ENCODE results near the gene LRRC30.
A peak's percentile ranks its signal among the peaks of the same experiment; 100 is the strongest.
"Not testable (repeated sequence)": the region's sequence is repeated elsewhere in the genome, so short reads cannot be mapped to it uniquely, and the experiment has no call there.

Gene LRRC30

GRCh38 chr18:7230626-7231349 lies at the start of gene LRRC30:
Gene LRRC30 (plus strand): TSS chr18:7231089. CDS start chr18:7231139, 50 bp downstream.
- no peak for DNase-seq (ENCODE audit: low read depth)

DNA sequence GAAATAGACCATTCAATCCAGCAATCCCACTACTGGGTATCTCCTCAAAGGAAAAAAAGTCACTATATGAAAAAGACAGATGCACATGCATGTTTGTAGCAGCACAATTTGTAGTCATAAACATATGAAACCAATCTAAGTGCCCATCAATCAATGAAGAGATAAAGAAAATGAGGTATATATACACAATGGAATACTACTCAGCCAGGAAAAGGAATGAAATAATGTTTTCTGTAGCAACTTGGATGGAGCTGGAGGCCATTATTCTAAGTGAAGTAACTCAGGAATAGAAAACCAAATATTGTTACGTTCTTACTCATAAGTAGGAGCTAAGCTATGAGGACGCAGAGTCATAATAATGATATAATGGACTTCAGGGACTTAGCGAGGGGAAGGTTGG lies 45.2 kb upstream of the LRRC30 start:
- DNase-seq (ENCODE audit: low read depth) = no peak

GRCh38 chr18:7190547-7191156 lies 40.2 kb upstream of the LRRC30 start:
- no peak for DNase-seq (ENCODE audit: low read depth)

DNA sequence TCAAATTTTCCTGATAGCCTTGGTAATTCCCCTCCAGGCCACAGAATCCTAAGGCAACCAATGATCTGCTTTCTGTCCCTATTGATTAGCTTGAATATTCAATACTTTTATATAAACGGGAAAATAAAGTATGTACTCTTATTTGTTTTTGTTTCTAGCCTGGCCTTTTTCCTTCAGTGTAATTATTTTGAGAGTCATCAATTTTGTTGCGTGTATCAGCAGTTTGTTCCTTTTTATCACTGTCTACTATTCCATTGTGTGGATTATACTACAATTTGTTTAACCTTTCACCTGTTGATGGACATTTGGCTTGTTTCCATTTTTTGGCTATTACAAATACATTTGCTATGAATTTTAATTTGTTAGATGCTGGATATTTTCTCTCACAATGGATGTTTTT lies 39.2 kb upstream of the LRRC30 start:
- no peak for DNase-seq (ENCODE audit: low read depth)

DNA sequence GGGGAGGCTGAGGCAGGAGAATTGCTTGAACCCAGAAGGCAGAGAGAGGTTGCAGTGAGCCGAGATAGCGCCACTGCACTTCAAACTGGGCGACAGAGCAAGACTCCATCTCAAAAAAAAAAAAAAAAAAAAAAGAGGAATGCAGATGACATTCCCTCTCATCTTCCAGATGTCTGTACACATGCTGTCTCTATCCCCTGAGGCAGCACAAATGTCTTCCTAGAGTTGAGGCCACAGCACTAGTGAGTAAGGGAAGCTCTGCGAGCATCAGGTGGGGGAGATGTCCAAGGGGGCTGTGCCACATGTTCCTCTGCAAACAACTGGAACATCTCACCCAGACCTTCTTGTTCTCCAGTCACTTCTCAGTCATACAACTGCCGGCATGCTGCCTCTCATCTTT lies 35.6 kb upstream of the LRRC30 start:
- no peak for DNase-seq (ENCODE audit: low read depth)

DNA sequence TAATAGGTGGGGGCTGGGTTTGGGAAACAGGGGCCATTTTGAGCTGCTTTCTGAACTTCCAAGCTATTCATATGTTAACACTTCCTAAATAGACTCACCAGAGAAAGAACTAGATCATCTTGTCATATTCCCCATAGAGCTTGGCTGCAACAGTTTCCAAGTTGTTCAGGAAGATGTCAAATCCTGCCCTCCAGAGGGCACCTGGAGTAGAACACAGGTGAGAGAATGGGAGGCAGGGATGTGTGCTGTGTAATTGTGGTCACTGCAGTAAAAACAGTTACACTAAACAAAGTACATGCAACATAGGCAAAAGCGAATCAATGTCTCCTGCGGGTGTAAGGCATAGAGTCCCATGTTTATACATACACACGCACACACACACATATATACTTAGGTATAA lies 34.5 kb upstream of the LRRC30 start:
- DNase-seq (ENCODE audit: low read depth) = no peak

- no peak for DNase-seq (ENCODE audit: low read depth)
These were observed 33.0 kb upstream of the LRRC30 start for GRCh38 chr18:7197854-7198253.

DNA sequence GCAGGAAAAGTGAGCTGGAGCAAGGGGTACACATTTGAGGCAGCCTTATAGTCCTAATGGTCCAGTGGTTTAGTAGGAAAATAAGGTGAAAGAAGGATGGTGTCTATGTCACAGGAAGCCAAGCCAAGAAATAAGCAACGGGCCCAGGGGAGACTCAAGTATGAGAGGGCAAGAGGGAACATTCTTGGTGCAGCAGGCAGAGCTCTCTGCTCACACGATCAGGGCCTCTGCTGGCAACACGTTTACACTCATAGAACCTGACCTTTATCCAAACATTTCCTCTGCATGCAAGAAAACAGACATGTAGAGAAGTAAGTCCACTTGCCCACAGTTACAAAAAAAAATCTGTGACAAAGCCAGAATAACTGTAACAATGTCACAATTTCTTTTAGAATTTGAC lies 32.6 kb upstream of the LRRC30 start:
- no peak for DNase-seq (ENCODE audit: low read depth)

- no peak for DNase-seq (ENCODE audit: low read depth)
These were observed 29.8 kb upstream of the LRRC30 start for GRCh38 chr18:7201096-7201495.

DNA sequence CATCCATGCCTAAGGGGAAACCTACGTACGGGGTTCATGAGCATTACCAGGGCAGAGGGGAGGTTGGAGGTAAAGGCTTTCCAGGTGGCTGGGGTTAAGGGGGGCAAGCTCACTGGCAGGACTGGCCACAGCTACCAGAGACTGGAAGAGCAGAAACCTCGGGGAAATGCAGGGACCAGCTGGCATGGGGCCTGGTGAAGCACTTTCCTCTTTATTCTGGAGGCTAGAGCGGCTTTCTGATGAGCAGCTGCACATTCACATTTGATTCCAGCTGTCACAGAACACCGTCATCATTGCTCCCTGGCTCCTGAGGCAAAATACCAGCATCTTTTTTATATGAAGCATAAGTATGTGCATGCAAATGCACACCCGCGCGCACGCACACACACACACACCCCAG lies 28.7 kb upstream of the LRRC30 start:
- DNase-seq (ENCODE audit: low read depth) = no peak

GRCh38 chr18:7203601-7204000 lies 27.3 kb upstream of the LRRC30 start:
- DNase-seq (ENCODE audit: low read depth) = not testable (repeated sequence)

DNA sequence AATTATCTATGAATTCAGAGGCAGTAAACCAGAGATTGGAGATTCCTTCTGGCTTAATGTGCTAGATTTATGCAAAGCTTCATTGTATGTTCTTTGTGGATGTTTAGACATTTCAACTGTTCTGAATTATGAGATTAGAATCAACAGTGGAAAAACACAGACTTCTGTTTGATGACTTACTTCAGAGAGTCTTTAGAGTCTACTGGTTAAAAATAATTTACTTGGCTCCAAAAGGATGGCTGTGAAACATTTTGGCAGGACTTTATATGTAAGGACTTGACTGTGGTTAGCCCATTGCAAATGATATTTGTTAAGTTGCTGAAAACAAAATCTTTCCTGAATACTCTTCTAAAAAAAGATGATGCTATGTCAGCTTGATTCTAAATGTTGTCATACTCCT lies 25.5 kb upstream of the LRRC30 start:
- DNase-seq (ENCODE audit: low read depth) = peak; percentile 78

DNA sequence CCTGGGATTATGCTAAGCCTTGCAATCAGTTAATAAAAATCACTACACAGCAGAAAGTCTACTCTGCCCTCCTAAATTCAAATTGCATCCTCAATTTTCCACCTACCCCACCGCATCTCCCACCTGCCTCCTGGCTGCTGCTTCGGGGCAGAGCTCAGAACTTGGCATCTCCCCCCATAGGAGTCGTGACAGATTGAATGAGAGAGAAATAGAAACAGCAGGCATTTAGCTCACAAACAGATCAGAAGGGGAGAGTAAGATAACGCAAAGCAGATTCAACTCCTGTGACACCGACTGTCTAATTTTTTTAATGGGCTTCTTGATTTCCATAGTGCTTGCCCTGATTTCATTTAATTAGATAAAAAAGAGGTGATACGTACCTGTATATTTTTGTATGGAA lies 24.7 kb upstream of the LRRC30 start:
- no peak for DNase-seq (ENCODE audit: low read depth)

- peak; percentile 71 for DNase-seq (ENCODE audit: low read depth)
These were observed 23.4 kb upstream of the LRRC30 start for GRCh38 chr18:7207366-7207915.

DNA sequence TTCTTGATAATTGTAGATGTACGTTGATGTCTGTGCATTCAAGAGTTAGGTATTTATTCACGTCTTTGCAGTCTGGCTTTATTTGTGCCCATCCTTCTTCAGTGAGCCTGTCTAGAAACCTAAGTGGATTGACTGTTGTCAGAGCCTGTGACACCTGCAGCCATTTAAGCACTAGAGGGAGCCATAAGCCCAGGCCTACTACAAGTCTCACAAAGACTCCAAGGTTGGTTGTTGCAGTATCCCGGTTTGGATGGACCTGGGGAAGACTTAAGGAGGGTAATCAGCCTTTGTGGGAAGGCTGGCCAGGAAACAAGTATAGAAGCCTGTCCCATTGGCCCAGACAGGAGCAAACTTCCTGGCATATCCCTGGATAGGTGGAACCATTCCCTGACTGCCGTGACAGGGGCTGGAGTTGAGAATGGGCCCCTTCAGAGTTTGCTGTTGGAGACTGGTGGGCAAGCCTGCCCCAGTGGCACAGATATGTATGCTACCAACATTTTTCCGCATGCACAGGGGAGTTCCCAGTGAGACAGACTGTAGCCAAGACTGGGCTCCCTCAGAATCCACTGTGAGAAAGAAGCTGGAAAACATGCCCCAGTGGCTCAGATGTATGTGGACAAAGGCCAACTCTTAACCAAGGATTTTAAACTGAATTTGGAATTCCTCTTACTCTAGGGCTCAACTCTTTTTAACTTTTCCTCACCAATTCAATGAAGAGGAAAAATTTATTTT lies 9.3 kb upstream of the LRRC30 start:
- DNase-seq (ENCODE audit: low read depth) = peak; percentile 32

DNA sequence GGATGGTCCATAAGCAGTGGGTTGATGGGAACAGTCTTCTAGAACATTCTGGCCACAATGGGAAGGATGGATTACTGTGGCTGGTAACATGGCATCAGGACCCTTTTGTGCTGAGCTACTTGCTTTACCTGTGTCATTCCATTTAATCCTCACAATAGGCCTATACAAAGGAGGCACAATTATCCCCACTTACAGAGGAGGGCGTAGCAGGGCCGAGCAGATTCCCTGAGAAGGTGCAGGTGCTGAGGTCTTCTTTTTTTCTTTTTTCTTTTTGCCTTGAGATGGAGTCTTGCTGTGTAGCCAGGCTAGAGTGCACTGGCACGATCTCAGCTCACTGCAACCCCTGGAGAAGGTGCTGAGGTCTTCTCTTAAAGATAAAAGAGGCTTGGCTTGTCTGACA lies 6.7 kb upstream of the LRRC30 start:
- no peak for DNase-seq (ENCODE audit: low read depth)

- DNase-seq (ENCODE audit: low read depth) = no peak
These were observed 1.3 kb downstream of the LRRC30 start for GRCh38 chr18:7232218-7232617.

DNA sequence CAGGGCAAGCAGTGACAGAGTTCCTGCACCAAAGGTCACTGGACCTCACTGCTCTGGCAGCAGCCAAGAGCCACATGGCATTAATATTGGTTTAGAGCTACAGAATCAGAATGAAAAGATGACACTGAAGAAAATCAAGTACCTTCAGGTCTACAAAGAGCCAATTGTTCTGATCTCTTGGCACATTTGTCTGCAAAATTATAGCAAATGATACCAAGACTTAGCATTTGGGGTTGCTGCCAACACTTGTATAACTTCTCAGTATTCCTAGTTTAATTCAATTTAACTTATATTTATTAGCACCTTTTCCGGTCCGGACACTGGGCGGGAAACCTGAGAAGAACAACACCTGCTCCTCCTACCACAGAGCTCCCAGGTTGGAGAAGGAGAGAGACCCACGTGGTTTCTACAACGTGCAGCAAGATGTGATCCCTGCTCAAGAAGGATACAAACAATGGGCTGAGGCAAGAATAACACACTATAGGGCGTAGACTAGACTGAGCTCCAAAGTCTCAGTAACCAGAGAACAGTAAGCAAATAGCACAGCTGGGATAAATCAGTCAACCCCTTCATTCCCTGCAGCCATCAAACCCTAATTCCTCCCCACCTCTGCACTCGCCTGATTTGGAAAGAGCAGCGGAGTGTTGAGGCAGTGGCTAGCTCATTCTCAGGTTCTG lies 2.4 kb downstream of the LRRC30 start:
- no peak for DNase-seq (ENCODE audit: low read depth)

- DNase-seq (ENCODE audit: low read depth) = no peak
These were observed 3.2 kb downstream of the LRRC30 start for GRCh38 chr18:7234091-7234490.

GRCh38 chr18:7234956-7235355 lies 4.1 kb downstream of the LRRC30 start:
- no peak for DNase-seq (ENCODE audit: low read depth)

- DNase-seq (ENCODE audit: low read depth) = no peak
These were observed 5.2 kb downstream of the LRRC30 start for GRCh38 chr18:7236072-7236471.

DNA sequence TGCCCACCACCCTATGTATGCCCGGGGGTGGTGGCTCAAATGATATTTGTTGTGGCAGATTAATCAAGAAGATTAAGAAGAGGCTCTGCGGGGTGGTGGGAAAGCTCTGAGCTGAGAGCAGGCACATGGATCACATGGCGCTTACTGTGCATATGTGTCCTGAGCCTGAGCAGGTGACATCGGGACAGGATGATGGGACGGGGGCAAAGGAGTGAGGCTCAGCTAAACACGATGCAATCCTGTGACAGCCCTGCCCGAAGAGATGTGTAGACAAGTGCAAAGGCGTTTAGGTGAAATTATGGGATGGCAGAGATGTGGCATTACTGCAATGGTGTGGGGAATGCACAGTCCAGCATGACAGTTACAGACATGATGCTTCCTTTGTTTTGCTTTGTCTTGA lies 6.0 kb downstream of the LRRC30 start:
- no peak for DNase-seq (ENCODE audit: low read depth)

All from stromal cell of bone marrow (primary cell).